ENCODE results near the gene CARD11. TPM values are rescaled to one million over a fixed set of nuclear protein-coding genes. Genes with fewer than 3 reads are reported as not detected.
A peak's percentile ranks its signal among the peaks of the same experiment; 100 is the strongest.

The CARD11 gene
- 0.17 and 0.43 TPM in 2 replicates for total RNA-seq (2014; rRNA removed; shearing (Covaris generic))
- polyA plus RNA-seq (2015; cell fraction: cytosol; rRNA removed) = 0.01 TPM in 1 of 2 replicates, not detected in the other
- not detected in 2 replicates for polyA plus RNA-seq (2015; cell fraction: nucleus; rRNA removed)

DNA sequence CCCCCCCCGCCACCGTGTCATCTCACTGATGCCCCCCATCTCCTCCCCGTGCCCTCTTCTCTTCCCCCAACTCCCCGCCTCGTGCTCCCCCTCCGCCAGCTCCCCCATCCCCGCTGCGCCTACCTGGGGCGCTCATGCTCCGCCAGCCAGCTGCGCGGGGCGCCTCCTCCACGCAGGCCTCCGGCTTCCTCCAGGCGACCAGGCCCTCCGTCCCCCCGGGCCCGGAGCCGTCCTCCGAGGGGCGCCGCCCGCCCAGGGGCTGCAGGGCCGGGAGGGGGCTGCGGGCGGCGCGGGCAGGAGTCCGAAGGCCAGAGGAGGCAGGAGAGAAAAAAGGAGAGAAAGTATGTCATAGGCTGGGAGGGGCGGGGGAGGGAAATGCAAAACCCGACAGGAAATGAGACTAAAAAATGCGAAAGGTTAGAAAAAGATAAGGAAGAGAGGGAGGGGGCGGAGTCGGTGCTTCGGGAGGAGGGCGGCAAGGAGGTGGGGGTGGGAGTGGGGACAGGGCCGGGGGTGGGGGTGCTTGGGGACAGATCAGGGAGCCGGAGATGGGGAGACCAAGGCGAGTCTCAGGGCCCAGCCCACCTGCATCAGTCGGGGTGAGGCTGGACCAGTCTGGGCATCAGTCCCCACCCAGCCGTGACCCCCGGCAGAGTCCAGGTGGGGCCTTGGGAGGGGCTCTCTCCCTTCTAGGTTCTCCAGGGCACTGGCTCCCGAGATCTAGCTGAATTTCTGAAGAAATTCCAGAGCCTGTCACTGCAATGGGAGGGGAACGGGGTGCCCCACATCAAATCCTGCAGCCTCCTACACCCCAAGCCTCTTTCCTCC lies at the start of gene CARD11:
TSS of gene CARD11 (minus strand) at position 324 of the 828 bp plus-strand sequence. CDS start 85,361 bp downstream, outside the sequence.
- no peak for DNase-seq (ENCODE audit: low read depth)

DNA sequence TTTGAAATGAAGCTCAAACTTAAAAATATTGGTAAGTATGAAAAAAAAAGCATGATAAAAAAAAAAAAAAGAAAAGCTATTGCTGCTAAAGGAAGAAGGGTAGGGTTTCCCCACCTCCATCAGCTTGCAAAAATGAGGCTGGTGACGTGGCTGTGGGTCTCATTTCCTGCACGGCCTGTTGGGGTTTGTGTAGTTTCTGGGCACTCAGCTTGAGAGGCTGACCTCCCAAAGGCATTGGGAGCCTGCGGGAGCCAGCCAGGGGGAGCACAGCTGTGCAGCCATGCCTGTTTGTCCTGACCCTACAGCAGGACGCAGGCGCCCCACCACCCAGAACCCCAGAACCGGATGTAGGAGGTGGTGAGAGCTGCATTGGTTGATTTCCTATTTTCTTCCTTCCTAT lies 48.8 kb upstream of the CARD11 start:
- DNase-seq (ENCODE audit: low read depth) = peak; percentile 75

DNA sequence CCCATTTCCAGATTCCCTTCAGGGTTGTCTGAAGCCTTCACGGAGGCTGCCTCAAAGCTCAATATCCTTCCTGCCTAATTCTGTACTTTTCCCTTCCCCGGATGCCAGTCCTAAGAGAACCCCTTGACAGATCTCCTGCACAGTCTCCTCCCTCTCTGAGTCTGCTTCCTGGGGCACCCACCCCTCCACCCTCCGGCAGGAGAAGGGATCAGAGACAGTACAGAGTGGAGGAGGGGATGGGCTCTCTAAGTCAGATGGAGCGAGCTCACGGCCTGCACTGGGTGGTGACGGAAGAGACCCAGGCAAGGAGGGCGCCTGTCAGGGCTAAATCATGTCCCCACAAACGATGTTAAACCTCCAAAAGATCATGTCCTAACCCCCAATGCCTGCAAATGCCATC lies 48.0 kb upstream of the CARD11 start:
- DNase-seq (ENCODE audit: low read depth) = no peak

DNA sequence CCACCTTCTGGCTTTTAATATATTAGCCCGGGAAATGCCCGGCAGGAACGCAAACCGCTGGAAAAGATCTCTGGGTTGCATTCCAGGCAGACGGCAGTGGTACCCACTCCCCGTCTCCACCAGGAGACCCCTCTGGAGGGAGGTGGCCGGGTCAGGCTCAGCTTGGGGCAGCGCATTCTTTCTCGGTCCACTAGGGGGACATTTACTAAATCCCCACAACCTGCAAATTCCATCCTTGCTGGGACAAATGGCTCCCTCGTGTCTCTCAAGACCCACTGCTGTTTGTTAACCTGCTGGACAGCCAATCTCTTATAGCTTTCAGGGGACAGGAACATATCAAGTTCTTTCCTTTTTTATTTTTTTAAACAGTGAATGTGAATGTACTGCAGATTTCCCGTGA lies 45.8 kb upstream of the CARD11 start:
- no peak for DNase-seq (ENCODE audit: low read depth)

DNA sequence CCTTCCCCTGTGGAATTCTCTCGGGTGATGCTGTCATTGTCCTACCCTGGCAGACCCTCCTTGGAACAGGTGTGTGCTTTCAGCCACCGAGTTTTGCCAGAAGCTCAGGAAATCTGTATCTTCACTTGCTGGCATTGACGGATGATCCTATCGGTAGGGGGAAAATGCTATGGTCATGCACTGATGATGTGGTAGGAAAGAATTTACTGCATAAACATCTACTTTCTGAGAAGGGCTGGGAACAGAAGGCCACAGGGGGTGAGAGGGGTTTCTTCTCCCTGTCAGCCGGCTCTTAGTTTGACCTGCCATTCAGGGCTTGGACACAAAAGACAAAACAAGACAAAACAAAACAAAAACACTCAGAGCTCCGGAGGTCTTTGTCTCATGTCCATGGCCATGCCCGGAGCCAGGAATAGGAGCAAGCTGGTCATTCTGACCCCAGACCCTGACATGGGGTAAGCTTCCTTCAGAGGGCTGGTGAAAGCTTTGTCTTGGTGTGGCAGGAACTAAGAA lies 43.6 kb upstream of the CARD11 start:
- DNase-seq (ENCODE audit: low read depth) = peak; percentile 36

DNA sequence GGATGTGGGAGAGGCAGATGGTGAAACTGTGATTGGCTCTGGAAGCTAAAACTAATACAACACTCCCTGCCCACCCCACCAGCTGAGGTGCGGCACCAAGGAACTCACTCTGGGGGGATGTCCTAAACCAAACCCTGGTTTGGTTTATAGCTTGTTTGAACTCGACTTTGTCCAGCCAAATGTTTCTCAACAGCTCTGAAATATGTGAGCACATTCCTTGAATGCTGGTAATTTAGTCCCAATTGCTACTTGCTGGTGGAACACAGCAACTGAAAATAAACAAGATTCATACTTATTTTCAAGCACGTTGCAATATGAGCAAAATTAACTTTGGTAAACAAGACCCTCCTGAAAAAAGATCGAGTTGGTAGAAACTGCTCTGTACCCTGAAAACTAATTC lies 39.7 kb upstream of the CARD11 start:
- no peak for DNase-seq (ENCODE audit: low read depth)

DNA sequence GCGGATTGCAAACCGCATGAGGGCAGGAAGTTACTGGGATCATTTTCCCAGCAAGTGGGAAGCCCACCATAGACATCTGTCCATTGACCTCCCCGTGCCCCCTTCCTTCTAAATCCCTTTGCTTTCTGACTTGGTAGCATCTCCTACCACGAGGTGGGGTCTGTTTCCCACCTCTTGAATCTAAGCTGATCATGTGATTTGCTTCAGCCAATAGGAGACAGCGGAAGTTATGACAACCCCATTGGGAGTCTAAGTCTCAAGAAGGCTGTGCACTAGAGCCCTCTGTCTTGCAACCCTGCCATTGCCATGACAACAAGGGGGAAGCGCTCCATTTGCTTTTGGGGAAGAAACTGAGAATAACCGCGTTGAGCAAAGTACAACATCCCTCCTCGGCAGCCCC lies 39.2 kb upstream of the CARD11 start:
- no peak for DNase-seq (ENCODE audit: low read depth)

DNA sequence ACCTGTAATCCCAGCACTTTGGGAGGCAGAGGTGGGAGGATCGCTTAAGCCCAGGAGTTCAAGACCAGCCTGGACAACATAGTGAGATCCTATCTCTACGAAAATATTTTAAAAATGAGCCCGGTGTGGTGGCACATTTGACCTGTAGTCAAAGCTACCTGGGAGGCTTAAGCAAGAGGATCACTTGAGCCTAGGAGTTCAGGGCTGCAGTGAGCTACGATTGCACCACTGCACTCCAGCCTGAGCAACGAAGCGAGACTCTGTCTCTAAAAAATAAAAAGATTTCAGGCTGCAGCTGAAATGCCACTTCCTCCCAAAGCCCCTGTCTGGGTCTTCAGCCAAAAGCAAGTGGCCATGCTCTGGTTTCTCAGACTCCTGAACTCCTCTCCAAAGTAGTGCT lies 38.7 kb upstream of the CARD11 start:
- no peak for DNase-seq (ENCODE audit: low read depth)

DNA sequence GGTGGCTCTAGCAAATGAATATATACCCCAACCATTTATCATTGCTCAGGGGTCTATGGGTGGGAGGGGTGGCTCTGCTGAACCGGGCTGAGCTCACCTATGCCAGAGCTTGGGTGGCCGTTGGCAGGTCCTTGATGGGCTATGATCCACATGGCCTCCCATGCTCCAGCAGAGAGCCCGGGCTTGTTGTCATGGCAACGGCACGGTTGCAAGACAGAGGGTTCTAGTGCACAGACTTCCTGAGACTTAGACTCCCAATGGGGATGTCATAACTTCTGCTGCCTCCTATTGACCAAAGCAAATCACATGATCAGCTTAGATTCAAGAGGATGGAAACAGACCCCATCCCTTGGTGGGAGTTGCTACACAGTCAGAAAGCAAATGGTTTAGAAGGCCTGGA lies 36.4 kb upstream of the CARD11 start:
- no peak for DNase-seq (ENCODE audit: low read depth)

DNA sequence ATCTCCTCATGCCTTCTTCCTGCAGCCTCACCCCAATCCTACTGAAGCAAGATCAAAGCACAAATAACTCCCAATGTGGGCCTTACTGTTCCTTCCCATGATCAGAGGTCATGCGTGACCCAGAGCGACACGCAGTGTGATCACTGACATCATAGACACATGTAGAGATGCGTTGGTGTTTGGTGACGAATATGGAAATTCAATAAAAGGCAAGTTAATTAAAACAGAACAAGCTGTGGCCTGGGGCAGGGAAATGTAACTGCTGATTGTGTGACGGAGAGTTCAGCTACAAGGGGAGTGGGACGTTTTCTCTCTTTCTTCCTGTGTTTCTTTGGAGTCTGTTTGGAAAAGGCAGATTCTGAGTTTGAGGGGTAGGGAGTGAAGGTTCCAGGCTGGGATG lies 34.8 kb upstream of the CARD11 start:
- DNase-seq (ENCODE audit: low read depth) = no peak

DNA sequence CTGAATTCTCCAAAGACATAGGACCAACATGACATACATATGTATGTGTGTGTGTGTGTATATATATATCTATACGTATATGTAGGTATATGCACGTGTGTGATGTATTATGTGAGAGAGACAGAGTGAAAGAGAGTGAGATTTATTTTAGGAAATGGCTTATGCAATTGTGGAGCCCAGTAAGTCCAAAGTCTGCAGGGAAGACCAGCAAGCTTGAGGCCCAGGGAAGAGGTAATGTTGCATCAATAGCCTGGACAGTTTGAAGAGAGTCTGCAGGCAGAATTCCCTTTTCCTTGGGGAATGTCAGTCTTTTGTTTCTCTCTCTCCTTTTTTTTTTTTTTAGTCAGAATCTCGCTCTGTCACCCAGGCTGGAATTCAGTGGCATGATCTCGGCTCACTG lies 33.0 kb upstream of the CARD11 start:
- DNase-seq (ENCODE audit: low read depth) = no peak

DNA sequence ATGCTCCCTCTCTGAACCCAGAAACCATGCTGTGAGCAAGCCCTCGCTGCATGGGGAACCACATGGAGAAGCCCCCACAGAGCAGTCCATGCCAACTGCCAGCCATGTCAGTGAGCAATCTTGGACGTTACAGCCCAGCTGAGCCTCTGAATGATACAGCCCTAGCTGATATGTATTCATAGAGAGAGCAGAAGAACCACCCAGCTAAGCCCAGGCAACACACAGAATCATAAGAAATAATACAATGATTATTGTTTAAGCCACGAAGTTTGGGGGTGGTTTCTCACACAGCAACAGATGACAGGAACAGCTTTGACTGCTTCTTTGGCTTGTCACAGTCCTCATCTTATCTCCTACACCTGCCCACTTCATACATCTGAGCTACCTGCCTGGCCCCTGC lies 32.5 kb upstream of the CARD11 start:
- DNase-seq (ENCODE audit: low read depth) = no peak

DNA sequence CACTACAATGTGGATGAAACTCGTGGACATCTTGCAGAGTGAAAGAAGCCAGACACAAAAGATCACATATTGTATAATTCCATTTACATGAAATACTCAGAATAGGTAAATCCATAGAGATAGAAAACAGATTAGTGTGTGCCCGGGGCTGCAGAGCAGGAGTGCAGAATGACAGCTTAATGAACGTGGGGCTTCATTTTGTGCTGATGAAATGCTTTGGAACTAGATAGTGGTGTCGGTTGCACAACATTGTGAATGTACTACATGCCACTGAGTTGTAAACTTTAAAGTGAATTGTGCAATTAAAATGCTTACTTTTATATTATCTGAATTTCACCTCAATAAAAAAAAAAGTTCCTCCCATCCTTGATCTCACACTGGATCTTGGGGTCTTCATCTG lies 31.8 kb upstream of the CARD11 start:
- no peak for DNase-seq (ENCODE audit: low read depth)

DNA sequence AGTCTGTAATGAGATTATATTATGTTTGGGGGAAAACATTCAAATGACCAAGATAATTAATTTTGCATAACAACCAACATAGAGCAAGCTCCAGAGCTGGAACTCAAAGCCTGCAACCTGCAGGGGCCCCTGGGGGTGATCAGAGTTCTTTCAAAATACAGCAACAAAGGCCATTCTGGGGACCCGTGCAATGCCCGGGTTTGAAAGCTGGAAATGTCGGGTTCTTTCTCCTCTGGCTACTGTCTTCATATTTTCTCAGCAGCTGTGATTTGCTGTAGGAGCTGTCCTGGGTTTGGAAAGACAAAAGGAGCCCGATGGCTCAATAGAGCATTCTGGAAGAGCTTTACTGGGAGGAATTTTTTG lies 30.8 kb upstream of the CARD11 start:
- no peak for DNase-seq (ENCODE audit: low read depth)

DNA sequence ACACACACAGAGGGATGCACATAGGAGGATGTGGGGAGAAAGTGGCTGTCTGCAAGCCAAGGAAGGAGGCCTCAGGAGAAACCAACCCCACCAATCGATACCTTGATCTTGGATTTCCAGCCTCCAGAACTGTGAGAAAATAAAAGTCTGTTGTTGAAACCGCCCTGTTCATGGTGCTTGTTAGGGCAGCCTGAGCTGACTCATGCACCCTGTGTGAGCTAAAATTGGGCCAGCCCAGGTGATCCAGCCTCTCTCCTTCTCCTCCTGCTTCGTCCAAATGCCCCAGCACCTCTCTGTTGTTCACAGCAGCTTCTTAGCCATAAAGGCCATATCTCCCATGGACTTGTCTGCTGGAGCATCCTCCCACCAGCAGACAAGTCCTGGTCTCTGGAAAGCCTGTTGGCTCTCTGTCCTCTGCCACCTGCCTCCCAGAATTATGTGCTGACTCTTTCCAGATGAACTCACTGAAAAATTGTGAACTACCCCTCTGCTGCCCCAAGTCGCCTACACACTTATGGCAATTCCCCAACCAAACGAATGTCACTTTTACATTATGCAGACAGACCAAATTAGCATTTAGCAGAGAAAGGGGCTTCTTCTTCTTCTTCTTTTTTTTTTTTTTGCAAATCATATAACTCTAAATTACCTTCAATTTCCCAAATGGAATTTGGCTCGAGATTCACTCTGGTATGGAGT lies 30.2 kb upstream of the CARD11 start:
- no peak for DNase-seq (ENCODE audit: low read depth)

DNA sequence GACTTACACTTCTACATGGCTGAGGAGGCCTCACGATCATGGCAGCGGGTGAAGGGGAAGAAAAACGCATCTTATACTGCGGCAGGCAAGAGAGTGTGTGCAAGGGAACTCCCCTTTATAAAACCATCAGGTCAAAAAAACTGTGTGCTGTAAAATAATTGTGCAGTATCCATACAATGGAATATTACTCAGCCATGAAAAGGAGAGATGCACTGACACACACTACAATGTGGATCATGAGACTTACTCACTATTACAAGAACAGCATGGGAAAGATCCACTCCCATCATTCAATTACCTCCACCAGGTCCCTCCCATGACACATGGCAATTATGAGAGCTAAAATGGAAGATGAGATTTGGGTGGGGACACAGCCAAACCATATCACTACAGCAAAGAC lies 27.2 kb upstream of the CARD11 start:
- DNase-seq (ENCODE audit: low read depth) = no peak

DNA sequence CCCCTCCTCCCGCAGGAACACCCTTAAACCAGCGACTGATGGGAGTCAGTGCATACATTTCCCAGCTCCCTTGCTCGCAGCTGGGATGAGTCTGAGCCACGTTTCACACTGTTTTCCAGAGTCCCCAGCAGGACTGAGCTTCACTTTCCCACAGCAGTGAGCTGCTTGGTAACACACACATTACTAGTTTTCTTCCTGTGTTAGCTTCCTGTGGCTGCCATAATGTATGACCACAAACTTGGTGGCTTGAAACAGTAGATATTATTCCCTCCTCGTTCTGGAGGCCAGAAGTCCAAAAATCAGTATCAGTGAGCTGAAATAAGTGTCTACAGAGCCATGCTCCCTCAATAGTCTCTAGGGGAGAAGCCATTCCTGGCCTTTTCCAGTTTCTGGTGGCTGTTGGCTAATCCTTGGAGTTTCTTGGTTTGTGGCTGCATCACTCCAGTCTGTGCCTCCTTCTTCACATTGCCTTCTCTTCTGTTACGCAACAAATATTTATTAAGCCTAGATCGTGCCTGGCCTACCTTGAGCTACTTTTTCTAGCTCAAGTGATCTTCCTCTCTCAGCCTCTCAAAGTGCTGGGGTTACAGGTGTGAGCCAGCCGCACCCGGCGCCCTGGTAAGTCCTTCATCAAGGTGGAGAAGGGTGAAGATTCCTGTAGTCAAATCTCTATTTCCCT lies 26.2 kb upstream of the CARD11 start:
- no peak for DNase-seq (ENCODE audit: low read depth)

DNA sequence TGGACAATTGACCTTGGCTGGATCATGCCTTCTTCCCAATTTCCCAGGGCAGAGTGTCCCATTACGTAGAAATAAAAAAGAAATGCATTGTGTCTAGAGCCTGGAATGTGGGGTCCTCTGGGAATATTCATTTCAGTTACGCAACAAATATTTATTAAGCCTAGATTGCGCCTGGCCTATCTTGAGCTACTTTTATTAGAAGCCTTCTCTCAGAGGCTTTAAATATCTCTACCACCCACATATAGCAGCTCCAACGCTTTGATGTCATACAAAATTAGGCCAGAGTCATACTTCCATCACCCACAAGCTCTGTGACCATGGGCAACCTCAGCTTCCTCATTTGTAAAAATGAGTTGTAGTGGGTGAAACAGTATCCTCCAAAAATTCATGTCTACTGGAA lies 24.9 kb upstream of the CARD11 start:
- no peak for DNase-seq (ENCODE audit: low read depth)

DNA sequence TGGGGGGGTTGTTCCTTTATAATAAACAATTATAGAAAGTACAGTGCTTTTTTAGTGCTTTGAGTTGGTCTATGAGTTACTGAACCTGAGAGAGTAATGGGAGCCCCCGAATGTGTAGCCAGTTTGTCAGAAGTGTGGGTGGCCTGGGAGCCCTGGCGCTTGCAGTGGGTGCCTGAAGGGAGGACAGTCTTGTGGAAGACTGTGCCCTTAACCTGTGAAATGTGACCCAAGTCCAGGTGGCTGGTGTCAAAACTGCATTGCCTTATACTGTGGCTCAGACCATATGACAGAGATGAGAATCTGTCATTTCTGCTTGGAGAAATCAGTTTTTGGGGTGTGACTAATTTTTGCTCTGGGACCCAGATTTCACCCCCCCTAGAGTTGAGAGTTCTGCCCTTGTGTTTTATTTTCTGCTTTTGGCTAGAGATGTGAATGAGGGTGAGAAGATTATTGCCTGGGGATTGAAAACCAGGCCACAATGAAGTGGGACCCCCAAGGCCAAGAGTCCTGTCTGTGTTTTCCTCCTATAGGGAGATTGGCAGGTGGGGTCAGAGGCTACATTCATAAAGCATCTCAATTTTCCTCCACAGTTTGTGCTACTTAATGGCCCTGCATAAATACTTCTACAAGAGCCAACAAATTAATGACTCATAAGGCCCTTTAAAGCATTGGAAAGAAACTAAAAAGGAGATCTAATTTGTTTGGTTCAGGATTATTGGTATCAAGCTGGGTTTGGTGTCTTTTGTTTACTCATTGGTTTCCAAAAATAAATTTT lies 24.1 kb upstream of the CARD11 start:
- DNase-seq (ENCODE audit: low read depth) = no peak

DNA sequence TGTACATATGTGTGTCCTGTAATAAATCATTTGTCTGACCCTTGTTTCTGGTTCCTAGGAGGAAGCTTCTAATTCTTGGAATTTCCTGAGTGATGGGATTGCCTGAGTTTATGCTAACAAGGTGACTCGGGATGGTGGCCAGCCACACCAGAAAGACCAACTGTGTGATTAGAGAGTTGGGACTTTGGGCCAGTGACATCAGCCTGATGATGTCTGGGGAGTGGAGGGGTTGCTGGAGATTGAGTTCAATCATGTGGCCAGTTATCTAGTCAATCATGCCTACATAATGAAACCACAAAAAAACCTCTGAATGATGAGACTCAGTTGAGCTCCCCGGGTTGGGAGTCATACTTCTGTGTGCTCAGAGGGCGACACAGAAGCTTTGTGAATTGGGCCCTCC lies 23.5 kb upstream of the CARD11 start:
- DNase-seq (ENCODE audit: low read depth) = no peak

DNA sequence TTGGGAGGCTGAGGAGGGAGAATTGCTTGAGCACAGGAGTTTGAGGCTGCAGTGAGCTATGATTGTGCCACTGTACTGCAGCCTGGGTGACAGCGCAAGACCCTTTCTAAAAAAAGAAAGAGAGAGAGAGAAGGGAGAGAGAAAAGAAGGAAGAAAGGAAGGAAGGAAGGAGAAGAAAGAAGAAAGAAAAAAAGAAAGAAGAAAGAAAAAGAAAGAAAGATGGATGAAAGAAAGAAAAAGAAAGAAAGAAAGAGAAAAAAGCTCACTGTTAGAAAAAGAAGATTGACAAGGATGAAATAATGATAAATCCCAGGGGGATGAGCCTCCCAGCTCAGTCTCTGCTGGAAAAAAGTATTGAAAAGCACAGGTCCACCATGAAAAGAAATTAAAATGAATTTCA lies 22.8 kb upstream of the CARD11 start:
- no peak for DNase-seq (ENCODE audit: low read depth)

Measured in HT1080 (cell line).